EH (cell line): Measurements from ENCODE around the gene ULK1.
"Not testable (repeated sequence)": the region's sequence is repeated elsewhere in the genome, so short reads cannot be mapped to it uniquely, and the experiment has no call there.

ENCODE experiments used
- DNase-seq: peaks from one replicate; pipeline ENCODE4 v3.0.0-alpha.2; 2015; ENCODE audit warnings: low read depth

The ULK1 gene

DNA sequence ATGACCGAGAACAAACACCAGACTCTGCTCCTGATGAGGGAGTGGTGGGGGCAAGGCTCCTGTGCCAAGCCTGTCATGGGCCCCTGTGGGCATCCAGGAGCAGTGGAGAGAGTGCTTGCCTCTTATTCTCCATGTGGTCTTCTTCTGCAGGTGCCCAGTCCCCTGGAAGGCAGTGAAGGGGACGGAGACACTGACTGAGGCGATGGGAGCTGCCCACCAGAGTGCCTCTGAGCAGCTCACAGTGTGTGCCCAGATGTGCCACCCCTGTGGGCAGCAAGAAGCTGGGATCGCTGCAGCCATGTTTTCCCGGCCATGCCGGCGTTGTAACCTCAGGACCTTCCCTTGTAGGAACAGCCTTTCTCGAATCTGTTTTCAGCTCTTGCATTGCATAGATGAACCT is 49.0 kb downstream of the ULK1 start:
- DNase-seq: no peak

DNA sequence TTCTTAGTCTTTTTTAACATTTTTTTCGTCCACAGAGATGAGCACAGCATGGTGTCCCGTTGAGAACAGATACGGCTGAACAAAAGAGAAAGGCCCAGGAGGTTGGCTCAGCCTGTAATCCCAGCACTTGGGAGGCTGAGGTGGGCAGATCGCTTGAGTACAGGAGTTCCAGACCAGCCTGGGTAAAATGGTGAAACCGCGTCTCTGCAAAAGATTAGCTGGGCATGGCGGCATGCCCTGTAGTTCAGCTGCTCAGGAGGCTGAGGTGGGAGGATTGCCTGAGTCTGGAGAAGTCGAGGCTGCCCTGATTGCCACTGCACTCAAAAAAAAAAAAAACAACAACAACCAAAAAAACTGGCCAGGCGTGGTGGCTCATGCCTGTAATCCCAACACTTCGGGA is 49.5 kb downstream of the ULK1 start:
- DNase-seq: no peak

DNA sequence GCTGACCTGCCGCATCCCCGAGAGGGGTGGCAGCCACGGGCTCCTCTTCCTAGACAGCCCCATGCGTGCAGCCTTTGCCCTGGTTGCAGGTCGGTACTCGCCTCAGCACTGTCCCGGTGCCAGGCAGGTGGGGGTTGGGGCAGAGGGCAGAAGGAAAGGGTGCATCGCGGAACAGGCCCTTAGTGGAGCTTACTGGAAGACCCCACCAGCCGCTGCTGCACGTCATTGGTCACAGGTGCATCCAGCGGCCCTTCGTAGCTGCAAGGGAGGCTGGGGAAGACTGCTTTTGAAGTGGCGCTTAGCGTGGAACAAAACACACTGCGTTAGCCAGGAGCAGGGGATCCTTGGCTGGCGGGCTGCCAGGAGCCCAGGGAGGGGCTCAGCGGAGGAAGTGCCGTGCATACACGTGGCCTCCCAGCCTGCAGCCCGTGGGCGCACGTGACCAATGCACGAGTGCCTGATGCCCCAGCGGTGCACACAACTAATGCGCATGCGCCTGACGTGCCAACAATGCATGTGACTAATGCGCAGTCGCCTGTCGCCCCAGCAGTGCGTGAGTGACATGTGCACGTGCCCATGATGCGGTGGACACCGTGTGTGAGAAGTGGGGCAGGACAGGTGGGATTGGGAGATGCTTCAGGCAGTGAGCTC is 50.3 kb downstream of the ULK1 start:
- DNase-seq: no peak

DNA sequence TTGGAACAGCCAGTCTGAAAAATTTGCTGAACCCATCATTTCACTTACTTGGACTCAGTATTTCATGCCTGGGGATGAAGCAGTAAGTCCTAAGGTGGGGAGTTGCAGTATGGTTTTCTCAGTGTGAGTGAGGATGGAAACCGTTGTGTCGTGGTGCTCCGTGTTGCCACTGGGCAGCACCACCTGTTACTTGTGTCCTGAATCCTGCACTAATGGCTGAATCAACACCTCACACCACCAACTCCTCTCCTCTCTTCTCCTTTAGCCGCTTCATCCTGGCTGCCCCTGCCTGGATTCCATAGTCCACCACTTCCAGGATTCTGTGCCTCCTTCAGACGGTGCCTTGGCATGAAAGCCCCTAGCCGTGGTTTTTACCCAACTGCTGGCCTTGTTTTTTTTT is 52.3 kb downstream of the ULK1 start:
- no peak for DNase-seq

DNA sequence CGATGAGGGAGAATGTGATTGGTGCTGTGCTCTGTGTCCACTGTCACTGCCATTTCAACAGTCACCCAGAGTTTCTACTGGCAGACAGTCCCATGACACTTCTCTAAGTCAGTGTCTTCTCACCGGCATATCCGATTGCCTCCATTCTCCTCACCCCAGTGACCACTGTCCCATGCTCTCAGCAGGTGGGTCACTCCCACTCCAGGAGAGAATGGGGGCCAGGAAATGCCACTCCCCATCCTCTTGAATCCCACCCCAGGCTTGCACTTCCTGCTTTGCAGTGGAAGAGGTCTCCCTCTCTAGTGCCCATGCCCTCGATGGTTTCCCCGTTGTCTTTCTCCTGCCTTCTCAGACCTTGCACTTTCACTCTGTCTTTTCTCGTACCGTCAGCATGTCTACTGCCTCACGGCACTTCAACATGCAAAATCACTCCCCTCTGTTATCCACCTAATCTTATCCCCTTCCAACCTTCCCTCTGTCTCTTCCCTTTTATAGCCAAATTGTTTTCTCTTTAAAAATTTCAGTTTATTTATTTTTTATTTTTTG is 53.1 kb downstream of the ULK1 start:
- no peak for DNase-seq

DNA sequence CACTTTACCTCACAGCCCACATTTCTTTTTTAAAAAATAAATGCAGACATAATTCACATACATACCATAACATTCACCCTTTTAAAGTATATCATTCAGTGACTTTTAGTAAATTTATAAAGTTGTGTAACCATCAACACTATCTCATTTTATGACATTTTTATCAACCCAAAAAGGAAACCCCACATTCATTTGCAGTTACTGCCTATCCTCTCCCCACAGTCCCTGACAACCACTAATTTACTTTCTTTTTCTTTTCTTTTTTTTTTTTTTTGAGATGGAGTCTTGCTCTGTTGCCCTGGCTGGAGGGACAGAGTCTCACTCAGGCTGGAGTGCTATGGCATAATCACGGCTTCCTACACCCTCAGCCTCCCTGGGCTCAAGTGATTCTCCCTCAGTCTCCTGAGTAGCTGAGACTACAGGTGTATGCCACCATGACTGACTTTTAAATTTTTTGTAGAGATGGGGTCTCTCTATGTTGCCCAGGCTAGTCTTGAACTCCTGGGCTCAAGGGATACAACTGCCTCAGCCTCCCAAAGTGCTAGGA is 53.8 kb downstream of the ULK1 start:
- no peak for DNase-seq

DNA sequence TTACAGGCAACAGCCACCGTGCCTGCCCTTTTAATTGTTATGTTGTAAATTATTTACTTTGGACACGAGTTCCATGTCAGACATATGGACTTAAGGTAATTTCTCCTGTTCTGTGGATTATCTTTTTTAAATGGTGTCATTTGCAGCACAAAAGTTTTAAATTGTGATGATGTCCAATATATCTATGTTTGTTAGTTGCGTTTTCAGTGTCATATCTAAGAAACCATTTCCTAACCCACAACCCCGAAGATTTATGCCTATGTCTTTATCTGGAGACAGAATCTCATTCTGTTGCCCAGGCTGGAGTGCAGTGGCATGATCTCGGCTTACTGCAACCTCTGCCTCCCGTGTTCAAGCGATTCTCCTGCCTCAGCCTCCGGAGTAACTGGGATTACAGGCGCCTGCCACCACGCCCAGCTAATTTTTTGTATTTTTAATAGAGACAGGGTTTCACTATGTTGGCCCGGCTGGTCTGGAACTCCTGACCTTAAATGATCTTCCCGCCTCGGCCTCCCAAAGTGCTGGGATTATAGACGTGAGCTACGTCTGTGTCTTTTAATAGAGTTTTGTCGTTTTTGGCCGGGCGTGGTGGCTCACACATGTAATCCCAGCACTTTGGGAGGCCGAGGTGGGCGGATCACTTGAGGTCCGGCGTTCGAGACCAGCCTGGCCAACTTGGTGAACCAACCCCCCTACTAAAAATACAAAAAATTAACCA is 54.5 kb downstream of the ULK1 start:
- not testable (repeated sequence) for DNase-seq

DNA sequence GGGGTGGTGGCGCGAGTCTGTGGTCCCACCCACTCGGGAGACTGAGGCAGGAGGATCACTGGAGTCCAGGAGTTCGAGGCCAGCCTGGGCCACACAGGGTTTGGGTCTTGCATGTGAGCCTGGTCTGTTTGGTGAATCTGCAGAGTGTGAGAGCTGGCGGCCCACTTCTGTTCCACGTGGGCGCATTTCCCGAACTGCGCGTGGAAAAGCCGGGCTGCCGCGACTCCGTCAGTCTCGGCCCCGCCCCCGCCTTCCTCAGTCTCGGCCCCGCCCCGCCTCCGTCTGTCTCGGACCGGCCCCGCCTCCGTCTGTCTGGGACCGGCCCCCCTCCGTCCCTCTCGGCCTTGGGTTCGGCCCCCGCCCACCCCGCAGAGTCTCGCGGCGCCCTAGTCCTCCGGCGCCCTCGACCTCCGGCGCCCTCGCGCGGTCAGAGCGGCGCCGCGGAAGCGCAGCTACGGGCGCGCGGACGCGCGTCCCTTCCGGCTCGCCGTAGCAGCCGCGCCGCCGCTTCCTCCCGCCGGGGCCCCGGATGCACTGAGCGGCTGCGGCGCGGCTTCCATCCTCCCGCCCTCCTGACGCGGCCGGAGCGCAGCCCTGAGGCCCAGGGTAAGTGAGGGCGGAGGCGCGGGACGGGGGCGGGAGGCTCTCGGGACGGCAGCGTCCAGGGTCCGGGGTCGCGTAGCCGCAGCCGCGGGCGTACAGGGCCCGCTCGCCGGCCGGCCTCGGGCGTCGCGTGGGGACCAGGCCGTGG is 55.2 kb downstream of the ULK1 start, which contains the start of gene EP400:
Gene EP400 (plus strand): TSS at position 512 of the 751 bp plus-strand sequence. CDS start 10,678 bp downstream, outside the sequence.
- DNase-seq: peak; percentile 95

DNA sequence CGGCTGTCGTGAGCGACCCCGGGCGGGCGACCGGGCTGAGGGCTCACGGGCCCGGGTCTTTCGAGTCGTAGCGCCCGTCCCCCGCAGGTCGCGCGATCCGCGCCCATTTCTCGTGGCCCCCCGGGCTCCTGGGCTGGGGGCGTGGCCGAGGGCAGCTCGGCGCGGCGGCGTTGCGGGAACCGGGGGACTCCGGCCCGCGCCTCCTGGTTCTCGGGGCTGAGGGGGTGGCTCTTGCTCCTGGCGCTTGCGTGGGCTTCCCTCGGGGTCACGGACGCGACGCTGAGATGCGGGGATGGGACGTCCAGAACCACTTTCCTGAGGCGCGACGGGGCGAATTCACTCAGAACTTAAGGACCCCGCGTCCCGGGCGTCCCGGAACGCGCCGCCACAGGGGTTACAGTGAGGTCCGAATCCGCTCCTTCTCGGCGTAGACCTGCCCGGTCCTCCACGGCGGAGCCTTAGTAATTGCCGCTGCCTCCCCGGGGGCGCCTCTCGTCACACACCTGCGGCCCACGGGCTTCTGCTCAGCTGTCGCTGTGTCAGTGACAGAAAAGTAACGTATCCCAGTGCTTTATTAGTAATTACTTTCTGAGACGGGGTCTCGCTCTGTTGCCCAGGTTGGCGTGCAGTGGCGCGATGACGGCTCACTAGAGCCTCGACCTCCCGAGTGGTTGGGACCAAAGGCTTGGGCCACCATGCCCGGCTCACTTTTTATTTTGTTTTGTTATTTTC is 55.9 kb downstream of the ULK1 start:
- peak; percentile 24 for DNase-seq

DNA sequence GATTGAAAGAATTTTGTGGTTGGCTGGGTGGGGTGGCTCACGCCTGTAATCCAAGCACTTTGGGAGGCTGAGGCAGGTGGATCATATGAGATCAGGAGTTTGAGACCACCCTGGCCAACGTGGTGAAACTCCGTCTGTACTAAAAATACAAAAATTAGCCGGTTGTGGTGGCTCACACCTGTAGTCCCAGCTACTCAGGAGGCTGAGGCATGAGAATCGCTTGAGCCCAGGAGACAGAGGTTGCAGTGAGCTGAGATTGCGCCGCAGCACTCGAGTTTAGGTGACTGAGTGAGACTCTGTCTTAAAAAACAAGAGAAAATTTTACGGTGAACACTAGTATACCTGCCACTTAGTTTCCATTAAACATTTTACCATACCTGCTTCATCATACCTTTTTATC is 59.4 kb downstream of the ULK1 start:
- not testable (repeated sequence) for DNase-seq

DNA sequence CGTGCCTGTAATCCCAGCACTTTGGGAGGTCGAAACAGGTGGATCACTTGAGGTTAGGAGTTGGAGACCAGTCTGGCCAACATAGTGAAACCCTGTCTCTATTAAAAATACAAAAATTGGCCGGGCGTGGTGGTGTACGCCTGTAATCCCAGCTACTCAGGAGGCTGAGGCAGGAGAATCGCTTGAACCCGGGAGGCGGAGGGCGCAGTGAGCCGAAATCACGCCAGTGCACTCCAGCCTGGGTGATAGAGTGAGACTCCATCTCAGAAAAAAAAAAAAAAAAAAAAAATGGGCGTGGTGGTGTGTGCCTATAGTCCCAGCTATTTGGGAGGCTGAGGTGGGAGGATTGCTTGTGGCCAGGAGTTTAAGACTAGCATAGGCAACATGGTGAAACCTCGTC is 60.0 kb downstream of the ULK1 start:
- DNase-seq: not testable (repeated sequence)

DNA sequence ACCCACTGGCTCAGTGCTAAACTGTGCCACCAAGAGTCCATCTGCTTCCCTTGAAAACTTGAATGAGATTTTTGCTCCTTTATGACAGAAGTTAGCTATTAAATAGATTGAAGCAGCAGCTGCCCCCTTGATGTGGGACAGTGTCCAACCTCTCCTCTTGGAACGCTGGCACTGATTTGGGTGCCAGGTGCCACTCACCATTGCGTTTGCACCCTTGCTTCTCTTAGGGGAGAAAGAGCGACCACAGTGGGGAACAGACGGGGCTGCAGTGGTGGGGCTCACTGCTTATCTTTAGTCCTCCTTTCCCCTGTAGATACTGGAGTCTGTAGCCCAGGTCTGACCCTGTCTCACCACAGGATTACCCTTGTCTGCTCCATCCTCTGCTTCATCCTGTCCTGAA is 64.7 kb downstream of the ULK1 start:
- no peak for DNase-seq

DNA sequence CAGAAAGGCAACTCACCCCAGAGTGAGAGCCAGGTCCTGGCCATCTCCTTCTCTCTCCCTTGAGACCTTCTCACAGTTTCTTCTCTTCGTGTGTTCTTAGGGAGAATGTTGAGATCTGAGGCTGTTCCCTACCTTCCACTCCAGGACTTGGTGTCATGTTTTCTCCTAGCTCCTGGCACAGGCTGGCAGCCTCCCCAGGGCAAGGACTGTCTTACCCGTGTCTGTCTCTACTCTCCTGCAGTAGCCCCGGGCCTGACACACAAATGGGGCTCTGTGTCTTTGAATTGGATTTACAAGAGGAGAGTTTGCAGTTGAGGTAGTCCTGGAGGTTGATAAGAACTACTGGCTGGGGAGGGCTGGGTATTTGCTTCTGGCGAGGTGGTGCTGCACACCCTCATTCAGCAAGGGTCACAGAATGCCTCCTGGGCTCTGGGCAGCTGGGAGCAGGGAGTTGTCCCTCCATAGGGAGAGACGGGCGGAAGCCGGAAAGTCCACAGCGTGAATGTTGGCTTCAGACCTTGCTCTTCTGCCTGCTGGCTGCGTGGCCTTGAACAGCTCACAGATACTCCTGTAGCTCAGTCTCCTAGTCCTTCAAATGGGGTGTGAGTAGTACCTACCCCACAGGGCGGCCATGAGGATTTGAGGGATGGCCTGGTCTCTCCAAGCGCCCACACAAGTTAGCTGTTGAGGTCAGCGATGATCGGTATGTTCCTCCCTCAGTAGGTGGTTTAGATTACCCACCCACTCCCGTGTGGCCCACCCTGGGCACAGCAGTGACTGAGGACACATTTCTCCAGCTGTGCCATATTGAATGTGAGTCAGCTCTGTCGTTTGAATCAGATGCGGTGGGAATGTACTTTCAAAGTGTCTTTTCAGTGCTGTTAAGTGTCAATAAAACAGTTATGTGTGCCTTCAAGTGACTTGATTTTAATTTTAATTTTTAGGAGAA is 65.5 kb downstream of the ULK1 start:
- DNase-seq: no peak

DNA sequence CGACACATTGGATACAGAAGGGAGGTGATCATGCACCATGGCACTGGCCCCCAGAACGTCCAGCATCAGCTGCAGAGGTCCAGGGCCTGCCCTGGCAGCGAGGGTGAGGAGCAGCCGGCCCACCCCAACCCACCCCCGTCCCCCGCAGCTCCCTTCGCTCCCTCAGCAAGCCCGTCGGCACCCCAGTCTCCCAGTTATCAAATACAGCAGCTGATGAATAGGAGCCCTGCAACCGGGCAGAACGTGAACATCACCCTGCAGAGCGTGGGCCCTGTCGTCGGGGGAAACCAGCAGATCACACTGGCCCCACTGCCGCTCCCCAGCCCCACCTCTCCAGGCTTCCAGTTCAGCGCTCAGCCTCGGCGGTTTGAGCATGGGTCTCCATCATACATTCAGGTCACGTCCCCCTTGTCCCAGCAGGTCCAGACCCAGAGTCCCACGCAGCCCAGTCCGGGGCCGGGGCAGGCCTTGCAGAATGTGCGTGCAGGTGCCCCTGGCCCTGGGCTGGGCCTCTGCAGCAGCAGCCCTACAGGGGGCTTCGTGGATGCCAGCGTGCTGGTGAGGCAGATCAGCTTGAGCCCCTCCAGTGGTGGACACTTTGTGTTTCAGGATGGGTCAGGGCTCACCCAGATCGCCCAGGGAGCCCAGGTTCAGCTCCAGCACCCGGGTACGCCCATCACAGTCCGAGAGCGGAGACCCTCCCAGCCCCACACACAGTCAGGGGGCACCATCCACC is 66.3 kb downstream of the ULK1 start:
- not testable (repeated sequence) for DNase-seq

DNA sequence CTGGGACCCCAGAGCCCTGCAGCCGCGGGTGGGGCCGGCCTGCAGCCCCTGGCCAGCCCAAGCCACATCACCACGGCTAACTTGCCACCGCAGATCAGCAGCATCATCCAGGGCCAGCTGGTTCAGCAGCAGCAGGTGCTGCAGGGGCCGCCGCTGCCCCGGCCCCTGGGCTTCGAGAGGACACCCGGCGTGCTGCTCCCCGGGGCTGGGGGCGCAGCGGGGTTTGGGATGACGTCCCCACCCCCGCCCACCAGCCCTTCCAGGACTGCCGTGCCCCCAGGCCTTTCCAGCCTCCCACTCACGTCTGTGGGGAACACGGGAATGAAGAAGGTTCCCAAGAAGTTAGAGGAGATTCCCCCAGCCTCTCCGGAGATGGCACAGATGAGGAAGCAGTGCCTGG is 66.9 kb downstream of the ULK1 start:
- DNase-seq: not testable (repeated sequence)

DNA sequence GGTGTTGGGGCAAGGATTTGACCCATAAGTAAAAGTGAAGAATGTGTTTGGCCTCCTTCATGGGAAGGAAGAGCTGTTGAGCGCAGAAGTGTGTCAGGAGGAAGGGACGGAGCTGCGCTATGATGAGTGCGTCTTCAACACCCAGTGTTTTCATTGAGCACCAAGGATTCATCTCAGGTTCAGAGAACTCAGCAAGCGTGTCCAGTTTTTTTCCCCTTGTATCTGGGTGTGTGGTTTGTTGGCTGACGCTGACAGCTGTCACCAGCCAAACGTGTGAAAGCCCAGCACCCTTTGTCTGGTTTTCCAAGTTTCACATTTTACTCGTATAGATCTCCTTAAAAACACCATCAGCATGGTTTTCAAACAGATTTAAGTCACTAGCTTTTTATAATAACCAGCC is 67.6 kb downstream of the ULK1 start:
- no peak for DNase-seq

DNA sequence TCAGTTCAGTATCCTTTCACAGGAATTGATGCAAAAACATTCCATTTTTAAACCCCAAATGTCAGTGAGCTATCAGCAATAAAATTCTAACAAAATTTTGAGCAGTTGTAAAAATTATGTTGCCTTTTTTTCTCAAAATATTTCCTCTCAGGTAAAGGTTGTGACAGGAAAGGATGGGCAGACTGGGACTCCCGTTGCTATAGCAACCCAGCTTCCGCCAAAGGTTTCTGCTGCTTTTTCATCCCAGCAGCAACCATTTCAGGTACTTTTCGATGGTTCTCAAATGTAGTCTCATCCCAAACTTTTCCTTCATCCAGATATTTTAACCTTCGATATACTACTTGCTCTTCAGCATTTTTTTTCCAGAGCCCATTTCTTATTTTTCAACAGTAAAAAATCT is 69.0 kb downstream of the ULK1 start:
- DNase-seq: no peak

DNA sequence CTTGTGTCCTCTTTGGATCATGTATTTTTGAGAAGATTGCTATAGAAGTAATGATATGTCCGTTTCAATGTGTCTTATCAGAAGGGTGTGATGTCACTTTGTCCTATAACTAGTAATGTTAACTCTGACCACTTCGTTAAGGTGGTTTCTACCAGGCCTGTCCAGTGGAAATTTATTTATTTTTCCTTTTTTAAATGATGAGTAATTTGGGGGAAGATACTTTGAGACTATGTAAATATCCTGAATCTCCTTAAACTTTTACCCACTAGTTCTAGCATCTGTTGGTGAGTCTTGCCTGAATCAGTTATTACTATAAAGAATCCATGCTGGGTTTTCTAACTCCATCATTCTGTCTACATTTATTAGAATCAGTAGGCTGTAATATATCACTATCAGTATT is 70.7 kb downstream of the ULK1 start:
- DNase-seq: peak; percentile 56

DNA sequence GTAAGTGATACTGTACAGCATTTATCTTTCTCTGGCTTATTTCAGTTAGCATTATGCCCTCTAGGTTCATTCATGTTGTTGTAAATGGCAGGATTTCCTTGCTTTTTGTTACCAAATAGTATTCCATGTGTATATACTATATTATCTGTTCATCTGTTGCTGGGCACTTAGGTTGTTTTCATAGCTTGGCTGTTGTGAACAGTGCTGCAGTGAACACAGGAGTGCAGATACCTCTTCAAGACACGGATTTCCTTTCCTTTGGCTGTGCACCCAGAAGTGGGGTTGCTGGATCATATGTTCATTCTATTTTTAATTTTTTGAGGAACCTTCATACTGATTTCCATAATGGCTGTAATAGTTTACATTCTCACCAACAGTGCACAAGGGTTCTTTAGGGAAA is 76.8 kb downstream of the ULK1 start:
- no peak for DNase-seq
